Effector memory CD4-positive, alpha-beta T cell (primary cell): ENCODE measurements around the gene AOX1.
"Not testable (repeated sequence)": the region's sequence is repeated elsewhere in the genome, so short reads cannot be mapped to it uniquely, and the experiment has no call there.

Experiments used
- DNase-seq, 3 donors: peaks; one replicate each; pipeline ENCODE4 v3.0.0-alpha.2; 2020
- H3K27ac ChIP-seq: 2 replicates; pipeline ENCODE4 v1.7.0; 2013; ENCODE audit warnings: mild to moderate bottlenecking, low read length, moderate library complexity; ENCODE audit not compliant: insufficient read depth, poor library complexity, severe bottlenecking
- H3K27me3 ChIP-seq: replicated peaks from 2 replicates; pipeline ENCODE4 v1.7.0; 2013; ENCODE audit warnings: mild to moderate bottlenecking, low read length; ENCODE audit not compliant: insufficient read depth, control insufficient read depth, poor library complexity, severe bottlenecking
- H3K36me3 ChIP-seq: 2 replicates; pipeline ENCODE4 v1.7.0; 2013; ENCODE audit warnings: mild to moderate bottlenecking, low read length, moderate library complexity; ENCODE audit not compliant: control insufficient read depth, insufficient read depth
- H3K4me1 ChIP-seq: 2 replicates; pipeline ENCODE4 v1.7.0; 2013; ENCODE audit warnings: low read length, mild to moderate bottlenecking; ENCODE audit not compliant: control insufficient read depth, insufficient read depth, poor library complexity, severe bottlenecking
- H3K4me3 ChIP-seq: 2 replicates; pipeline ENCODE4 v1.7.0; 2013; ENCODE audit warnings: low read length, low read depth, mild to moderate bottlenecking; ENCODE audit not compliant: insufficient read depth, poor library complexity, severe bottlenecking
- H3K9me3 ChIP-seq: 2 replicates; pipeline ENCODE4 v1.7.0; 2013; ENCODE audit warnings: mild to moderate bottlenecking, low read length, moderate library complexity; ENCODE audit not compliant: control insufficient read depth

Gene AOX1

DNA sequence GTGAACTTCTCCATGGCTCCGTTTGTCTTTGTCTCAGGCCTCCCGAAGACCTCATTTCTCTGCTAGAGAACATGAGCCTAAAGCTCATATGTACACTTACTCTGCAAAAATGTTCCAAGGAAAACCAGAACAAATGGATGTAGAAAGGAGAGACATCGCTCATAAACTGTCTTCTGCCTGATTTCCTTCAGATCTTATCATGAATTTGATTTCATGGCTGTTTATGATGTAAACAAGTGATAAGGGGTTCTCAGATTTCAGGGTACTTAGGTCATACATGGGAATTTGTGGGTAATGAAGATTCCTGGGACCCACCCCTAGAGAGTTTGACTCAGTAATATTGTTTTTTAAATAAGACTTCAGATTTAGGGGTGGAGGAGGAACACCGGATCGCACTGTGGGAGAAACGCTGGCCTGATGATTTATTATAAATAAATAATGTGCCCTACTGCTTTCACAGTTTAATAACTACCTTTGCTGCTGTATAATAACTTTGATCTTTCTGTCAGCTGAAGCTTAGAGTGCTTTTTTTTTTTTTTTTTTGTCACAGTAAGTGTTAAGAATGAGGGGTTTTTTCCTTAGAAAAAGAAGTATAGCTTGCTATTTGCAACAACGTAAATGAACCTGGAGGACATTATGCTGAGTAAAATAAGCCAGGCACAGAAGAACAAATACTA, 14.9 kb downstream of the AOX1 start:
- no peaks in the 10 kb centered on the region for H3K4me1 ChIP-seq
- H3K9me3 ChIP-seq, result no peaks in the 10 kb centered on the region
- no peak overlapping the region for H3K27ac ChIP-seq
- H3K36me3 ChIP-seq, result no peaks in the 10 kb centered on the region
- no peak overlapping the region for H3K4me3 ChIP-seq
- H3K27me3 ChIP-seq, result no peaks in the 10 kb centered on the region
- no peak for DNase-seq

DNA sequence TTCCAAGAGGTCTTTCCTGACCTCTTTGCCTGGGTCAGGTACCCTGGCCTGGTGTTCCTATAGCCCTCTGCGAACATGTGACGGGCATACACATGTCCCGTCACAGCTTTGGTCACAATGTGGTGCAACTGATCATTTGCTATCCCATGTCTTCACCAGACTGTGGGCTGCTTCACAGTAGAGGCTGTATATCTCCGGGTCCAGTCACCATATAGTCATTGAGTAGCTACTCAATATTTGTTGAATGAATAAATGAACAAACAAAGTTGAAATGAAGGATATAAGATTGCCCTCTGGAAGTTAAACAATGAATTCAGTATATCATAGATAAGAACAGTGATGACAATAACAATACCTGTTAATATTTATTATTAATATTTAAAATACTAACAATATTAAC, 16.8 kb downstream of the AOX1 start:
- no peak overlapping the region for H3K4me3 ChIP-seq
- H3K9me3 ChIP-seq, result no peaks in the 10 kb centered on the region
- H3K27ac ChIP-seq, result no peak overlapping the region
- DNase-seq, result no peak
- no peaks in the 10 kb centered on the region for H3K4me1 ChIP-seq
- H3K36me3 ChIP-seq, result no peaks in the 10 kb centered on the region
- H3K27me3 ChIP-seq, result no peaks in the 10 kb centered on the region

DNA sequence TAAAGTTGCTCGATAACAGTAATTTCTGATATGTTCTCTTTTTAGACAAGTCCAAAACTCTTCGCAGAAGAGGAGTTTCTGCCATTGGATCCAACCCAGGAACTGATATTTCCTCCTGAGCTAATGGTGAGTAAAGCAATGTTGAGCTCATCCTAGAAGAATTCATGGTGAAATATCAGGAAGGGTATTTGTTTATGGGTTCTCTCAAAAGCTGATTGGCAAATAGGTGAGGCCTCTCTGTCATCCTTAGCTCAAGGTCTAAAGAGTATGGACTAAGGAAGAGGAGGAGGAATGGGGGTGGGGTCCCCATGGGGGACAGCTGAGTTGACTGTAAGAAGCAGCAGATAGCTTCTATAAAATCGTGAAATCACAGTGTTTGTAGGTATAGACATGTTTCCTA, 18.2 kb downstream of the AOX1 start:
- Histone ChIP-seq H3K9me3 (no peaks in the 10 kb centered on the region), H3K36me3 (no peaks in the 10 kb centered on the region), H3K27ac (no peak overlapping the region), H3K27me3 (no peaks in the 10 kb centered on the region), H3K4me1 (no peaks in the 10 kb centered on the region), H3K4me3 (no peak overlapping the region)
- no peak for DNase-seq

DNA sequence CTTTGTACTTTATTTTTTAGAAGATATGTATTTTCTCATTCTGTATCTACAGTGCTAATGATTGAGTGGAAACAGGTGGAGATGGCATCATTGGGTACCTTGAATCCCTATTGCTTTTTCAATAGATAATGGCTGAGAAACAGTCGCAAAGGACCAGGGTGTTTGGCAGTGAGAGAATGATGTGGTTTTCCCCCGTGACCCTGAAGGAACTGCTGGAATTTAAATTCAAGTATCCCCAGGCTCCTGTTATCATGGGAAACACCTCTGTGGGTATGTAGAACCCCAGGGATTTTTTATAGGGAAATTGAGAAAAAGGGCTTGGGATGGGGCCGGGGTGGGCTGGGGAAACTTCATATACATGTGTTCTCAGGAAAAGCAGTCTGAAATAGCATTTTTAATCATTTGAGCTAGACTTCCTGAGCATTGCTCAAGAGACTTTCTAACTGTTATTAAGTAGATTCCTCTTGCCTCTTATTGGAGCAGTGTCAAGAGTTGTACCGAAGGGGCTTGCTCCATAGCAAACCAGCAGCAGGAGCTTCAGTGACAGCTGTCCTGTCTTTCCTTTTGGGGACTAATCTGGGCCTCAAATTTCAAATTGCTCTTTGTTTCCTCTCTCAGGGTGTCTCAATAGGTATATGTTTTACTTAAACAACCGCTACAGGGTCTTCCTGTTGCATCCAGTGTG, 18.9 kb downstream of the AOX1 start:
- H3K9me3 ChIP-seq, result no peaks in the 10 kb centered on the region
- no peak overlapping the region for H3K4me3 ChIP-seq
- H3K27ac ChIP-seq, result no peak overlapping the region
- H3K36me3 ChIP-seq, result no peaks in the 10 kb centered on the region
- DNase-seq, result no peak
- H3K27me3 ChIP-seq, result no peaks in the 10 kb centered on the region
- H3K4me1 ChIP-seq, result no peaks in the 10 kb centered on the region

DNA sequence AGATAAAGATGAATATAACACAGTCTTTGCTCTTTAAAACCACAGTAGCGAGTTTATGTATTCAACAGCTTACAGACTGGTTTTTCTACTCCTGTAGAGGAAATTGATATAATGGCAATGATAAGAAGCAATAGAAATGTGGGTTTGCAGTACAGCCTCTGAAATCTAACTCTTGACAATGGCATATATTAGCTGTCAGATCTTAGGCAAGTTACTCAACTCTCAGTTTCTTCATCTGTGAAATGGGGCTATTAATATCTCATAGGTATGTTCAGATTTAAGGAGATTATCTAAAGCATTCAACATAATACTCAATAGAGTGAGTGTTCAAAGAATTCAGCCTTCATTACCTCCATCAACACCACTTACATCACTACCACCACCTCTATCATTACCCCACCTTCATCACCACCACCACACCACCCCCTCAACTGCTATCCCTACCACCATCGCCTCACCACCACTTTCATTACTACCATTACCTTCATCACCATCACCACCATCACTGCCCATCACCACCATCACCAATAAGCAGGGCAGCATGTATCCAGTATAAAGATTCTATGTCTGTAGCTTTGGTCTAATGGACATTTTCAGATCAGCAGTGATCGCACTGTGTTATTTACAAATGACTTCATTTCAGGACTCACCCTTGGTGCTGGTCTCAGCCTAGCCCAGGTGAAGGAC, 22.7 kb downstream of the AOX1 start:
- H3K27me3 ChIP-seq, result no peaks in the 10 kb centered on the region
- DNase-seq, result no peak

DNA sequence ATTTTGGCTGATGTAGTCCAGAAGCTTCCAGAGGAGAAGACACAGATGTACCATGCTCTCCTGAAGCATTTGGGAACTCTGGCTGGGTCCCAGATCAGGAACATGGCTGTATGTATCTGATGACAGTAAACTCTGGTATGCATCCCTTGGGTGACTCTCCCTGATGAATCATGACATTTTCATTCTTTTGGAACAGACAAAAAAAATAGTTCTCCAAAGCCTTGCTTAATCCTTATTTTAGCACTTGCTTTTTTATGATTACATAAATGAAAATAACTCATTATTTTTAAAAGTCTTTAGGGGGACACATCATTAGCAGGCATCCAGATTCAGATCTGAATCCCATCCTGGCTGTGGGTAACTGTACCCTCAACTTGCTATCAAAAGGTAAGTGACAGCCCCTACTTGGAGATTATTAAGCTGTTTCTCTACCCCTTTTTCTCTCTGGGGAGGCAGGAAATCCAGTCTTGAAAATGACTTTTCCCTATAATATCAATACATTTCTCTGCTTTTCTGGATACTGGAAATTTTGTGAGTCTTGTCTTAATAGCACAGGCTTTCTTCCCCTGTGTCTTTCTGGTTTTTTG, 23.3 kb downstream of the AOX1 start:
- H3K36me3 ChIP-seq, result no peaks in the 10 kb centered on the region
- H3K4me1 ChIP-seq, result no peaks in the 10 kb centered on the region
- no peak overlapping the region for H3K4me3 ChIP-seq
- H3K27me3 ChIP-seq, result no peaks in the 10 kb centered on the region
- H3K9me3 ChIP-seq, result no peaks in the 10 kb centered on the region
- H3K27ac ChIP-seq, result no peak overlapping the region
- no peak for DNase-seq

More for the DNA sequence above, 22.7 kb downstream of the AOX1 start:
- Histone ChIP-seq H3K9me3 (no peaks in the 10 kb centered on the region), H3K4me3 (no peak overlapping the region), H3K4me1 (no peaks in the 10 kb centered on the region), H3K27ac (no peak overlapping the region), H3K36me3 (no peaks in the 10 kb centered on the region)

DNA sequence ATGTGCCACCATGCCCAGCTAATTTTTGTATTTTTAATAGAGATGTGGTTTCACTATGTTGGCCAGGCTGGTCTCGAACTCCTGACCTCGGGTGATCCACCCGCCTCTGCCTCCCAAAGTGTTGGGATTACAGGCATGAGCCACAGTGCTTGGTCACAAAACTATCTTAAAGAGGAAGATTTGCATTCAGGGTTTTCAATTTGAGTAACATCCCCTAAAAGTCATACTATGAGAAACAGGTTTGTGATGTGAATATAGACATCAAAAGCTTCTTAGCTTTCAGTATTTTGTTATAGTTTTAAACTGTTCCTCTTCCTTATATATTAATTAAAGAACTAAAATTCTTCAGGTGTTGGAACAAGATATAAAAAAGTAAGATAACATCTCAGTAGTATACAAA, 24.4 kb downstream of the AOX1 start:
- not testable (repeated sequence) for H3K9me3 ChIP-seq, H3K27ac ChIP-seq, H3K4me1 ChIP-seq, H3K36me3 ChIP-seq, H3K27me3 ChIP-seq, DNase-seq, H3K4me3 ChIP-seq

DNA sequence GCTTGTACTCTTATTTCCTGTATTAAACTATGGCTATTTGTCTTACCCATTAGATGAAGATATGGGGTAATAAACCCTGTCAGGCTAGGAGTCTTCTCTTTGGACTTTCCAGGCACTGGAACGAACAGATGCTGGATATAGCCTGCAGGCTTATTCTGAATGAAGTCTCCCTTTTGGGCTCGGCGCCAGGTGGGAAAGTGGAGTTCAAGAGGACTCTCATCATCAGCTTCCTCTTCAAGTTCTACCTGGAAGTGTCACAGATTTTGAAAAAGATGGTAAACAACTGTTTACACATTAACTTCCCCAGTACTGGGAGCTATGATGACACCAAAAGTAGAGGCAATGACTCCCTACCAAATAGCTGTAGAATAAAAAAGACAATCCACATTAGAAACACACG, 27.9 kb downstream of the AOX1 start:
- Histone ChIP-seq H3K4me1 (no peaks in the 10 kb centered on the region), H3K27ac (no peak overlapping the region)

DNA sequence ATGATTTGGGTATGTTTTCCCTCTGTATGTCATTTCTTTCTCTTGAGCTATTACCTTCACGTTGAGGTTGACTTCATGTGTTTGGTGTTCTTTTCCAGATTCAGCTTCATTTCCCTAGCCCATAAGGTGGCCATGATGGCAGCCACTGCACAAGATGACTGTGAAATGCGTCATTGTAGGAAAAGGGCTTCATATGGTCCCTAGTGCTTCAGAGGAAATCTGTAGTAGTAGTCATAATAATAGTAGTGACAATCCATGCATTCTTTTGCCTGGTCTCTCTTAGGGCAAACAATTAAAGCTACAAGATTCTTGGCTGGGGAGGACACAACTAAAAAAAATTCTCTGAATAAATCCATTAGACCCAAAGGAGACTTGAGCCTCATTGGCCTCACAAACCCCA, 28.4 kb downstream of the AOX1 start:
- no peak for DNase-seq
- no peaks in the 10 kb centered on the region for H3K36me3 ChIP-seq
- no peak overlapping the region for H3K4me3 ChIP-seq
- no peaks in the 10 kb centered on the region for H3K4me1 ChIP-seq
- no peaks in the 10 kb centered on the region for H3K27me3 ChIP-seq
- H3K9me3 ChIP-seq, result no peaks in the 10 kb centered on the region
- no peak overlapping the region for H3K27ac ChIP-seq

More for the DNA sequence above, 27.9 kb downstream of the AOX1 start:
- H3K27me3 ChIP-seq, result no peaks in the 10 kb centered on the region
- H3K9me3 ChIP-seq, result no peaks in the 10 kb centered on the region
- no peak overlapping the region for H3K4me3 ChIP-seq
- DNase-seq, result no peak
- no peaks in the 10 kb centered on the region for H3K36me3 ChIP-seq

DNA sequence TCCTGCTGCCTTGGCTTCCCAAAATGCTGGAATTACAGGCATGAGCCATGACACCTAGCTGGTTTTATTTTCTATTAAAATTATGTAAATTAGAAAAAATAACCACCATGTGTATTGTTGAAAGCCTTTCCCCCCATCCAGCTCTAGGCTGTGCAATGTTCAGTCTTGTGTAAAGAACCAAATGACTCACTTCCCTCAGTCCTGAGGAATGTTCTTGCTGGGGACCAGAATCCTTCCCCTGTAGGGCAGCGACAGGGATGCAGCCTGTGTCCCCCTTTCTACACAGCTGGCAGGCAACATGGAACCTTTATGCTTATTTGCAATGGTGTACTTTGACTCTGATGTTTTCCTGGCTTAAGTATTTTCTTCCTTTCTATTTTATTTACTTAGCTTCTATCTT, 29.4 kb downstream of the AOX1 start:
- H3K4me1 ChIP-seq, result no peaks in the 10 kb centered on the region
- DNase-seq, result no peak
- no peaks in the 10 kb centered on the region for H3K36me3 ChIP-seq
- H3K4me3 ChIP-seq, result no peak overlapping the region
- H3K9me3 ChIP-seq, result no peaks in the 10 kb centered on the region
- H3K27me3 ChIP-seq, result no peaks in the 10 kb centered on the region
- H3K27ac ChIP-seq, result no peak overlapping the region
